Stimulated activated CD8-positive, alpha-beta memory T cell treated with anti-CD3 and anti-CD28 coated beads, Interleukin-4, amount 100 ng/mL, for 1 hour (primary cell): ENCODE measurements around the gene GPR171.

Source experiments
- DNase-seq, 2 donors: peaks; one replicate each; pipeline ENCODE4 v3.0.0-alpha.2; 2020; ENCODE audit warnings: low read depth in 2 of 2, low spot score in 1 of 2

Gene GPR171

DNA sequence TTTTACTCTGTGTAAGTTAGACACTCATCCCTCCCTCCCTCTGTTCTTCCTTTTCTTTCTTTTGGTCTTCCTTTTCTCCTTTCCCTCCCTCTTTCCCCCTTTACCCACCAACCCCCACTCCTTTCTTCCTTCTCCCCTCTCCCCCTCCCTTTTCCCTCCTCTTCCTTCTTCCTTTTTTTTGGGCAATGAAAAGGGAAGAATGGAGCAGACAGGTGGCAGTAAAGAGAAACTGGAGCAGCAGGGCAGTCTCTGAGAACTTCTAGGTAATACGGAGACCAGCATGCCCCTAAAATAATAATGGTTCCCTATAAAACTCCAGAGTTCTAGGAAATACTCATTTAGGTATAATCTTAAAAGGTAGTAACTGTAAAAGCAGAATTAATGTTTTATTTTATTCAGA is 11.4 kb upstream of the GPR171 start:
- no peak for DNase-seq

DNA sequence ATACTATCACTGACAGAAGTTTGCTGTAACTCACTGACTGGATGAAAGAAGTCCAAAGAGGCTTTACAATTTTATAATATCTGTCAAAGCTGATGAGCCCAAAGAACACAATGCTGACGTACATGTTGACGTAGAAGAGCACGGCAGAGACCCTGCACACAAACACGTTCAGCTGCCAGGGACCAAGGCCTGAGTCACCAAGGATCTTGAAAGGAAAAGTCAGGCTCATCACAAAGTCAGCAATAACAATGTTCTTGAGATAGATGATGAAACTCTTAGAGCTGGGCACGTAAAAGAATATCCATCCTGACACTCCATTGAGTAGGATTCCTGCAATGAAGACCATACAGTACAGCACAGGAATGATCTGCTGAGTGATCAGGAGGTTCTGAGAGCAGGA is 10.9 kb upstream of the GPR171 start:
- DNase-seq = no peak

DNA sequence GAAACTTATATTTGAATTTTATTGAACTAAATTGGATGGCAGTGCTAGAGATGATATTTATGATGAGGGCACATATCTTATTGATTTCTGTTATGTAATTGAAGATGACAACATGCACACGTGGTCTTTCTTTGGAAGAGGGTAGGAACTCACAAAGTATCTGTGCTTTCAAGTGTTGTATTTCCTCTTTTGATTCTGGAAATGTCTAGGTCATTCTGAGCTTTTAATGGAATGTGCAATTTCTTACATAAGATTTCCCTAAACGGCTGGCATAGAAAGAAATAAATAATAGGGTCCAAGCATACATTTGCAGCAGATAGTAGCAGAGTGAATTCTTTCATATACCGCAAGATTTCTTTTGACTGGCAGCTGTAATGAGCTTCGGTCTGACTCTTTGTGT is 10.1 kb upstream of the GPR171 start:
- DNase-seq = no peak

DNA sequence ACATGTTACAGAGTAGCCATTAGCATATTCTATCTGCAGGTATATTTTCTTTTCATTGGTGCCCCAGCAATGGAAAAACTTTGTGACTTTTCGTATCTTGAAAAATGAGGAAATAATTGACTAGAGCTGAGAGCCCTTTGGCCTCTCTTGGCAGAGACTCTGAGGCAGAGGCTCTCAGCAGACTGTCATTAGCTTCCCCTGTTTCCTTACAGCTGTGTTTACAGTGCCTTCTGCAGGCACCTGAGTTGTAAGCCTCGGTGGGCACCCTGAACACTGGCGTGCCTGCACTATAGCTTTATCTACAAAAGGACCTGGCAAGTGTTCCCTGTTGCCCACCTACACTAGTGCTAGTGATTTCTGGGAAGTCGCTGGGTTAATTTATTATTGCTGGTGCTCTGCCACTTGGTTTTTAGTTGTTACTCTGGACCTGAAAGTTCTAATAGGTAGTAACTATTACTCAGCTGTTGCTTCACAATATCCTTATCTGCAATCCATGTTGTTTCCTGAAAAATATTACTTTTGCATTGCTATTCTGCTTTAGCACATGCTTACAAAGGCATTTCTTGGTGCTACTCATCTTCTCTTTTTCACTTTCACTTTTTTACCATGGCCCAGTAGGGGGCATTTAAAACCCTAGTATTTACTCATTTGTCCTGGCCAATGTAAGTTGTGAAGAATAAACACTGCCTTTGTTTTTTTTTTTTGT is 7.8 kb upstream of the GPR171 start:
- no peak for DNase-seq

DNA sequence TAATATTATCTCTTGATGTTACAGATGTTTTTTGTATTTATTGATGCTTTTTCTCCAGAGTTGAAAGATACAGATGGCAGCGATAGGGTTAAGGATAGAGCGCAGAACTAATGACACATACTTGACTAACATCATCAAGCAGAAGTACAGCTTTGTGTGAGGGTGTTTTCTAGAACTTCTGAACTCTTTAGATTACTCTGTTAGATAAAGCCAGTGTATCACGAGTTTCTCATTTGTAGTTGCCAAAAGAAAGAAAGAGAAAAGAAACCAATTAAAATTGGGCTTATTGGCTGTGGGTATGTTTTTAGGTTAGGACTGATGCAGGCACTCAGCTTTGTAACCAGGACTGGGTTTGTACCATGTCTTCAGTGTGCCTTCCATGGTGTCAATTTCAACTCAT is 6.6 kb upstream of the GPR171 start:
- DNase-seq = no peak

DNA sequence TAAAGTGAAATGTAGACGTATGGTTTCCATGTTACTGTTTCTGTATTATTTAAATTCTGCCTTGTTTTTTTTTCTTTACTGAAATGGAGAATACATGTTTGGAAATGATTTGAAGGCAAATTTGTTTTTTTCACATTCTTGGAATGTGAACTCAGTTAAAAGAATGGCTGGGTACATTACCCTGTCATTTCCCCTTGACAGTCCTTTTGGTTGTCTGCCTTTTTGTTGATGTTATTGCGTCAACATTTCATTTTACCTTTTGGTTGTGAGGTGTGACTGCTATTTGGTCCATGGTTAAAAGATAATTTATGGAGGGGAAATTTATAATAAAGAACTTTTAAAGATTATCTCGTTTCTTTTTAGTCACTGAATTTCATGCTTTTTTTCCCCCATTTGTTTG is 3.2 kb upstream of the GPR171 start:
- no peak for DNase-seq

DNA sequence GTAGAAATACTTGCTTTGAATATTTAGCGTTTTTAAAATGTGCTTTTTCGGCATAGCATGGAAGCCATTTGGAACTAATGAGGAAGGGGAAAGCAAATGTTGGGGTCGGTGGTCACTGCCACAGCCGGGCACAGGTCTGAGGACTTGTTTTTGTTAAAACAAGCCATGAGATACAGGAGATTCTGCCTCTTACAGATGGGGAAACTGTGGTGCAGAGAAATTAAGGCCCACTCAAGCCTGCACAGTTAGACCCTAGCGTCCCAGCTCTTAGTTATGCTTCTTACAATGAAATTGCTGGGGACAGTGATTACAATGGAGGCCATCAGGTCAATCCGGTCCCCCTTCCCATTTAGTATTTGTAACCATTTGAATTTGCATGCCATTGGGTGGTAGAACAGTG is 2.5 kb upstream of the GPR171 start:
- no peak for DNase-seq

DNA sequence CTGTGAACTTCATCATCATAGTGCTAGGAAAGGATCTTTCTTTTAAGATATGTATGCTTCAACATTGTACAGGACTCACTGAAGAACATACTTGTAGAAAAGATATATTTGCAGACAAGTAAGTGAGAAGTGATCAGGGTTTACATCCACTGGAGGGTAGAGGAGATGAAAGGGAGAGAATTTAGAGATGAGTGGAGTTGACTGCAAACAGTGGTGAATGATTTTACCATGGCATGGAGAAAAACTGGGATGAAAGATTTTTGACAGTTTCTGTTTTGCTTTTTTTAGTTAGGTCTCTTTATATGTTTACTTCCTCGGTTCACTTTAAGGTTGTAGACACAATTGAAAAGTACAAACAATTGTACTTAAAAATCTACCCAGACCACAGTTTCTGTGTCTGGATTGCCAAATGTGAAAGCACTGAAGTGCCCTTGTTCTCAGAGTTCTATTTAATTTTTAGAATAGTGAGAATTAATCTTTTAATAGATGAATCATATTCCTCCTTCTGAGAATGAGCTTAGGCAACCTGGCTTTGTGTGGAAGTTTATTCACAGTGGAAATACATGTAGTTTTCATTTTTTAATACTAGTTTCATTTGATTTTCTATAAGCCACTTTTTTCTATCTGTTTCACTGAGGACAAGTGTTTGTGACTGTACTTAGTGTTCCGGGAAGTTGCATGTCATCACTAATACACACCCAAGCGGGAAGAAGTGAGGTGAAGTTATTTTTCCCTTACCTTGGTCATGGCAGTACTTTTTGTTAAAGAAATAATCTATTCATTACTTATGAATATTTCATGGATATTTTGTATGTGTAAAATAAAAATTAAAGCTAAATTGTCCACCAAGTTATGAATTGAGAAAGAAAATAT is 1.8 kb upstream of the GPR171 start:
- no peak for DNase-seq

DNA sequence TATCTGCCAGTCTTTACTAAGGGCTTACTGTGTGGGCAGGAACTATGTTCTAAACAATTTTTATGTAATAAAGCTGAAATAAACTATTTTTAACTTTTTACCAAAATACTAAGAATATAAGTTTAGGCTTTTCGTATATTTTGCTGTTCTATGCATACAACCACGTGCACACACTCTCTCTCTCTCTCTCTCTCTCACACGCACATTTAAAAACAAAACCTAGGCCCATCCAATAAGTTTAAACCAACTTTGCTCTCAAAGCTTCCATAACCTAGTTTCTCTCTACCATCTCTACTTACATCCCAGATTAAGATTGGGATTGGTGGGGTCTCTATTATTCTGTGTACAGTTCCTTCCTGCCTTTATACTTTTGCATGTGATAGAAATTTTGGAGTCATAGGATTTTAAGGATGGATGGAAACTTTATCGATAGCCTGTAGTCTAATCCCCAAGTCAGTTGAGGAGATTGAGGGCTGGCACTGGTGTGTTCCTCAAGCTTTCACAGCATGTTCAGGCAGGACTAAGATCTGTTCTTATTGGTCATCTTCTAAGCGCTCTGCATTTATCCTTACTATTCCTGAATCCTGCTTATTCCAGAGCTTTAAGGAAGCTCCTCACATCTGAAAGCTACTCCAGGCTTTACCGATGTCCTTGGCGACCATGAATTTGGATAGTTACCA is 1.8 kb downstream of the GPR171 start:
- no peak for DNase-seq

DNA sequence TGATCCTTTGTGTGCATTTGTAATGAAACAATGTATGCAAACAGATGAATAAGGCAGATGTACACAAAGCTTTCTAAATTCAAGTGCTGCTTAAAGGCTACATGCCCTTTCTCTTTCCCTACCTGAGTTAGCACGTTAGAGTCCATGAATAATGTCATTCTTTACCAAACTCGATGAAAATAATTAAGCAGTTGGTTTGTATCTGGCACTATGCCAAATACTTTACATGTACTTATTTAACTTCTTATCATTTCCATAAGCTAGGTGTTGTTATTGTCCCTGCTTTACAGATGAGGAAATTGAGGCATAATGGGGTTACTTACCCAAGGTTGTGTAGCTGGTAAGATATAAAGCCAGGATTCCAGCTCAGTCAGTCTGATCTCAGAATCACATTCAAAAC is 2.4 kb downstream of the GPR171 start:
- no peak for DNase-seq

DNA sequence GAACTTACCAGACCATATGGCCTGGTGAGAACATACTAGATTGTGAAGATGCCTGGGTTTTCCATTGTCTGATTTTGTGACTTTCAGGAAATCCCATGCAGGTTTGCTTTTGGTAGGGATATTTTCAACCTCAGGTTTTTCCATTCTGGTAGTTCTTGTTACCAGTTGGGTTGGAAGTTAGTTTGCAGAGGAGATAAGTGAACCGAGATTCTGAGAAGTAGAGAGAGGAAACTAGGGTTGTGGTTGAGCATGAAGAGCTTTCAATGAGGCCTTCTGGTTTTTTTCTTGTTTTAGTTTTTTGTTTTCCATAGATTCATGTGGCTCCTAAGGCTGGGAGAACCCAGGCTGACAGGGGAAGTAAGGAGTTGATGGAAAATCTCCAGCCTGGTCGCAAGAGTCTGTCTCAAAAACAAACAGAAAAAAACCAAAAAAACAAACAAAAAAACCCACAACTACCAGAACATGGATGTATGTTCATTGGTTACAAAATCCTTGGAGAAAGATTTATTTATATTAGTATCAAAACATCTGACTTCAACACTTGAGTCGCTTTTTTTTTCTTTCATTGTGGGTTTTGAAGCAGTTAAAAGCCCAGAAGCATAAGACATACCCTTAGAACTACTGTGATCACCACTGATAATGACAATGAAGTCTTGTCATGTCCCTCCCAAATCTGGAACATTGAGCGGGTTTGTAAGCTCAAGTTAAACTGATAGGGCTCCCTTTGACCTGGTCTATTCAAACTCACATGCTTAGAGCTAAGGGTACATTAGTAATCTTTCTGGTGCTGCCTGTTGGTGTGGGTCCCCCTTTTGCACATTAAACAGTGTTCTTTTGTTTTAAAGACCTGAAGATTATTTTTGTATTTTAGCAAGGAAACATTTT is 3.2 kb downstream of the GPR171 start:
- no peak for DNase-seq

DNA sequence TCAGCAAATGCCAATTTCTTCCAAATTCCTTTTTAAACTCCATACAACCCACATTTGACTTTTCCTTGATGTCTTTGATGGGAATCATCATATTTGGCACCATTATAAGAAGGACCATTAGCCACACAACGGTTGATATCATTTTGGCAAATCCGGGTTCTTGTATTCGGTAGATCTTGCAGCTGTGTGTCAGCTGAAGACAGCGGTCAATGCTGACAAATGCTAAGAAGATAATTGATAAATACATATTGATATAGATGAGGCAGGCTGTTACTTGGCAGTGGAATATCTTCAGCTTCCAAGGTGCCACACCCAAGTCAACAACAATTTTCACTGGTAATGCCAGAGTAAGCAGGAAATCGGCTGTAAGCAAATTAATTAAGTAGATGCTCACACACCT is 4.2 kb downstream of the GPR171 start:
- DNase-seq = no peak

DNA sequence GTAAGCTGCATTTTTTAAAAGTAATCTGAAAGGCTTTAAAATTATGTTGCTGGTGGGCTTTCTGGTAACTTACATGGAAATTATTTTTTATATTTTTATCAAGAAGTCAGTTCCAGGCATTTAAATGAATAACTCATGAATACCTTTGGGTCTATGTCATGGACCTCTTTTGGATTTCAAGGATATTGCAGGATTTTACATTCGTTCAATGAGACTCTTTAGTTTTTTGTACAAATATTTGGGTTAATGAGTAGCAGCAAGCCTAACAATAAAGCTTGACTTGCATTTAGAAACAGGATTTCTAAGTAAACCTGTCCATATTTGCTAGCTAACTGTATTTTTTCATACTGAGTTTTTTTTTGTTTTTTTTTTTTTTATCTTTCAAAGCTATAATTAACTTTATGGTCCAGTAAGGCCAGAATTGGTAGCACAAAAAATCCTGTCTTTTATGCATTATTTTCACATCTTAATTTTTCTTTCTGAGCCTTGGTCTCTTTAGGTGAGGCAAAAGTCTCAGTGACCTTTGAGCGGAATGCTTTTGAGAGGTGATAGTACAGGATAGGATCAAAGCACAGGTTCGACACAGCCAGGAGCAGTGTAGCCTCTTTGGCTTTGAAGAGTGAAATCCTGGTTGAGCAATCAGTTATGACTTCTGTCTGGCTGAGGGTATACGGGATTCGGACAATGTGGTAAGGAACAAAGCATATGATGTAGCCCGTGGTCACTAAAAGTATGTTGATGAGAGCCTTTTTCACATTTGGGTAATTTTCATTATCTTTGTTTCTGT is 4.8 kb downstream of the GPR171 start:
- no peak for DNase-seq

DNA sequence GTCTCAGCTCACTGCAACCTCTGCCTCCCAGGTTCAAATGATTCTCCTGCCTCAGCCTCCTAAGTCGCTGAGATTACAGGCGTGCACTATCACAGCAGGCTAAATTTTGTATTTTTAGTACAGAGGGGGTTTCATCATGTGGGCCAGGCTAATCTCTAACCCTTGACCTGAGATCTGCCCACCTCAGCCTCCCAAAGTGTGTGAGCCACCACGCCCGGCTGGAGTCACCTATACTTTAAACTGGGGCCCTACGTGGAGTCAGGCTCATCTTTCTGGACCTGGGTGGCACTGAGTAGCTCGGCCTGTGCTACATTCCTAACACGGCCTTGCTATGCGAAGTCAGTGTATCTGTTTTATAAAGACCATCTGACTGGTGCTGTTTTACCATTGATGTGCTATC is 5.8 kb downstream of the GPR171 start:
- DNase-seq = no peak

DNA sequence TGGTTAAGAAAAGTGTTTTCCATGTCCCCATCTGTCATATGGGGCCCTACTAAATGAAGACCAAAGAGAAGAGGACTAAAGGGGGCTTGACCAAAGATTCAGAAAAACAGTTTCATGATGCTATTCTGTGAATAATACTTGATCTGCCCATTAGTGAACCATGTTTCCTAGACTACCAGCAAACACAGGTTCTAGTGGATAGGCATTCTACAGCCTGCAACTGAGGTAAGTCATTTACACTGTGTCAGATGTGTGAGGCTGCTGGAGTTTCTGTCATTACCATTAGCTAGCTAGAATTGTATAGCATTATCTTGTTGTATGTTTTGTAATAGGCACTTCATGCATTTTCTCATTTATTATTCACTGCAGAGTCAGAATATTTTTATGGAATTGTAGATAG is 6.6 kb downstream of the GPR171 start:
- no peak for DNase-seq

DNA sequence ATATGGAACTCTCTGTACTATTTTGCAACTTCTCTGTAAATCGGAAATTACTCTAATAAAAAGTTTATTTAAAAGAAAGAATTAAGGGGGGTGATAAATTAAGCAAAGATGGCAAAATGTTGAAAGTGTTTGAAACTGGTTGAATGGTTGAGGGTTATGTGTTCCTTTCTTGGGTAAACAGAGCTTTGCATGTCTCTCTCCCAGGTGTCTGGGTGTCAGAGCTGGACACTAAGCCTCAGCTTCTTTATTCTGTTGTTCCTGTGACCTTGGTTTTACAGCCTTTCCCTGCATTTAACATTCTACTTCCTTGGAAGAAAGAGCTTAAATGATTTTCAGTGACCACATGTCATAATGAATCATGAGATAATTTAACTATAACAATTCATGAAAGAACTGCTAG is 7.2 kb downstream of the GPR171 start:
- no peak for DNase-seq

DNA sequence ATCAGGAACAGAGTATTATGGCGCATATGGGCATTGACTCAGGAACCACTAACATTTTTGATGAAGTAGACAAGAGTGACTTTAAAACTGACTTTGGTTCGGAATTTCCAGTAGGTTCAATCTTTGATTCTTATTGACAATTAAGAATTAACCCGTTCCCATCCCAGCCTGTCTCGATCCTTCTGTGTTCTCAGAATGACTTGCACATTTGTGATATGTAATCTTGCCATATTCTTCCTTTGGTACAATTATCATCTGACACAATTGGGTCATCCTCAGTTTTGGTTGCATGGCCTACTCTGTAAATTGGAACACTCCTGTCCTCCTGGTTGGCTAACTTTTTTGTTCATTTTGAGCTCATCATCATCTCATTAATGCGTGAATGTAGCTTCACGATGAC is 10.5 kb downstream of the GPR171 start:
- DNase-seq = no peak

DNA sequence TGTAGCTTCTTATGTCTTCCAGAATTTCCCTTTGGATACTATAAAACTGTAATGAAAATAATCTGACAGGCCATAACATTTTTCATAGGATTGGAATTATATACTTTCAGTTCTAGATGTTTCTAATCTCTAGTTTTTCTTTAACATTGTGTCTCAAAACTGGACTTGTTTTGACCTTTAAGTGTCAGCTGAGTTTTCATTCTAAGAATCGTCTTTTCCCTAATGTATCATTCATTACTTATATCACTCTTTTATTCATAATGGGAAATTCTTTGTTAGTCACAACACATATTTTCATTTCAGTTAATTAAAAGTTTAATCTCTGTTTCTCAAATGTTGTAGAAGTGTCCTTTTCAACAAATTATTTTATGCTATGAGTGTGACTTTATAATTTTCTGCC is 11.9 kb downstream of the GPR171 start:
- no peak for DNase-seq

DNA sequence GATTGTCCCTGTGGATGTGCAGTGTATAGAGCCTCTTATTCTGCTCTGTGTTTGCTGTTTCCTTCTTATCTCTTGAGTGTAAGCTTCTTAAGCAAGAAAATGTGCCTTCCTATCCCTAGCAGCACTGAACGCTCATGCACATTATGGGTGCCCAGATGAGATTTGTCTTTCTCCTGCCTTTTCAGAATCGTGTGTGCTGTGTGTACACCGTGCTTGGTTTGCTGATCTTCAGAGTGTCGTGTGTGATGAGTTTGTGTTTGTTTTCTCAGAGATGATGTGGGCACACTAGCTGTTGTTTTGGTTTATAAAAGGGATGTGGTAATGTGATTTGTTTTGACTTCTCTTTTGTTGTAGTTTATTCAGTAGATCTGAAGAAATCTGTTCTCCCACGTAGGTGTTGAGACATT is 19.7 kb downstream of the GPR171 start:
- no peak for DNase-seq

DNA sequence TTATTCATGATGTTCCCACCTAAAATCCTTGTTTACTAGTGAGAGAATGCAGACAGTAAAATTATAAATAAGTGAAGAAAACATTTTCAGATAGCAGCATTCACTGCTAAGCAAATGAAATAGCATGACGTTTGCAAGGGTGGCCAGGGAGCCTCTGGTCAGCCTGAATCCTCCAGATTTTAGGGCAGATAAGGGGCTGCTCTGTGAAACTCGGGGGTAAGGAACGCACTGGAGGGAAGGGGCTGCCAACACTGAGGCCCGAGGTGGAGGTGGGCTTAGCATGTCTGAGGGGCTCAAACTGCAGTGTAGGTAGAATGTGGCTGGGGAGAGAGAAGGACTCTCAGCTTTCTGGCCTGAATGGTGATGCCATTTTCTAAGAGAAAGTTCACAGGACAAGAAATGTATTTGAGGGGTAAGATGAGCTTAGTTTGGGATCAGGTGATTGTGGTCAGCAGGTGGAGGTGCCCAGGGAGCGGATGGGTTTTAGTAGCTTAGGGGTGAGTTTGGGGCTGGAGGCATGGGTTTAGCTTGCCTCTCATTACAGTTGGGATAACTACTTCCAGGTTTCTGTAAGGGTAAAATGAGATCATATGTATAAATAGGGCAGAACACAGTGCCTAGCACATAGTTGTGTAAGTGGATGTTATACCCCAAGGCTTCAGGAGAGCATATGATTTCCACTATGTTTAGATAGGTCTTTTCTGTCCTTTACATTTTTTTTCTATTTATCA is 20.5 kb downstream of the GPR171 start:
- no peak for DNase-seq
